Tibial nerve (tissue), 4 donors: ENCODE data around the gene CITED1. TPM values are rescaled to one million over a fixed set of nuclear protein-coding genes. Genes with fewer than 3 reads are reported as not detected.

Experiments used
- DNase-seq, 2 donors: peaks; one replicate each; pipeline ENCODE4 v3.0.0-alpha.2; 2019; ENCODE audit warnings: low spot score in 2 of 2
- H3K27ac ChIP-seq, 4 donors: fragments of 200-600 bp; sonication (generic) in 3 of 4; one replicate each; pipeline ENCODE4 v1.5.1; 2017 to 2019; ENCODE audit warnings: mild to moderate bottlenecking in 1 of 4
- H3K27me3 ChIP-seq, 2 donors: fragments of 200-600 bp; sonication (generic) in 1 of 2; one replicate each; pipeline versions ENCODE4 v1.5.1 to v1.6.0; 2017 to 2019
- H3K36me3 ChIP-seq, 3 donors: fragments of 200-600 bp; sonication (generic); one replicate each; pipeline ENCODE4 v1.5.1; 2018 to 2019
- H3K4me1 ChIP-seq, 4 donors: fragments of 200-600 bp; sonication (generic) in 3 of 4; one replicate each; pipeline ENCODE4 v1.5.1; 2017 to 2019
- H3K4me3 ChIP-seq, 4 donors: fragments of 200-600 bp; sonication (generic) in 3 of 4; one replicate each; pipeline ENCODE4 v1.5.1; 2017 to 2019; ENCODE audit warnings: mild to moderate bottlenecking in 1 of 4, moderate library complexity in 1 of 4
- H3K9me3 ChIP-seq, 4 donors: fragments of 200-600 bp; sonication (generic) in 3 of 4; one replicate each; pipeline ENCODE4 v1.5.1; 2017 to 2019
- CTCF ChIP-seq, 5 experiments: fragments of 200-600 bp in 3 of 5; fragments of 450-650 bp in 2 of 5; sonication (generic) in 3 of 5; IDR thresholded peaks; one replicate each; pipeline ENCODE4 v1.5.1; 2016 to 2019; ENCODE audit warnings: antibody characterized with exemption in 5 of 5, mild to moderate bottlenecking in 3 of 5, moderate library complexity in 2 of 5
- EP300 ChIP-seq, 2 donors: sonication (generic); formaldehyde crosslinking; IDR thresholded peaks; one replicate each; pipeline ENCODE4 v1.6.1; 2017; ENCODE audit warnings: antibody characterized with exemption in 2 of 2, mild to moderate bottlenecking in 1 of 2
- POLR2A ChIP-seq, 2 donors: fragments of 450-650 bp; IDR thresholded peaks; one replicate each; pipeline ENCODE4 v1.6.1; 2017; ENCODE audit warnings: antibody characterized with exemption in 2 of 2, mild to moderate bottlenecking in 2 of 2, moderate library complexity in 2 of 2
- WGBS, 2 donors: methylation state at CpG; one replicate each; pipeline ENCODE4 v1.1.5; 2018; 5-methylcytosine and 5-hydroxymethylcytosine counted together
- total RNA-seq, 4 donors: library from RNA; depleted of rRNA; stranded (reverse); fragments of >200 nt; gene quantifications; one replicate each; pipeline ENCODE4 v1.1.0, GENCODE V29; 2016

CITED1 gene
- total RNA-seq, 4 donors from 2014 or later, result 0.60 to 1.7 (median 0.84) TPM; not detected in 1

GRCh38 chrX:72273718-72274117, 32.0 kb downstream of the CITED1 start:
- Histone ChIP-seq H3K4me3 (no peak overlapping the region), H3K36me3 (peaks cover 0 to 61% (median 0%) of the 10 kb centered on the region in 3 donors), H3K27me3 (peaks cover 0 to 5% of the 10 kb centered on the region in 2 donors), H3K9me3 (no peaks in the 10 kb centered on the region), H3K27ac (no peak overlapping the region), H3K4me1 (peaks cover 5 to 21% (median 11%) of the 10 kb centered on the region in 4 donors)
- no peak for DNase-seq
- 91% methylated on average over 3 to 6 of the region's 6 CpGs for WGBS, 2 donors
- TF ChIP-seq EP300 (IDR thresholded peaks at IDR 0.05) (no peak), POLR2A (IDR thresholded peaks at IDR 0.05) (no peak)

- Histone ChIP-seq H3K4me3 (no peak overlapping the region), H3K9me3 (no peaks in the 10 kb centered on the region), H3K27ac (no peak overlapping the region), H3K4me1 (peaks cover 5 to 21% (median 11%) of the 10 kb centered on the region in 4 donors), H3K36me3 (peaks cover 0 to 69% (median 0%) of the 10 kb centered on the region in 3 donors), H3K27me3 (peaks cover 0 to 1% of the 10 kb centered on the region in 2 donors)
- 78 to 89% methylated on average over 3 of the region's 3 CpGs for WGBS, 2 donors
- DNase-seq, result no peak
- no peak for TF ChIP-seq CTCF (IDR thresholded peaks at IDR 0.05)
Observed at GRCh38 chrX:72272868-72273267, 32.8 kb downstream of the CITED1 start.

- 80 to 88% methylated on average over 3 of the region's 3 CpGs for WGBS, 2 donors
- no peaks in the 10 kb centered on the region for H3K27me3 ChIP-seq
- TF ChIP-seq EP300 (IDR thresholded peaks at IDR 0.05) (no peak), POLR2A (IDR thresholded peaks at IDR 0.05) (no peak)
- H3K27ac ChIP-seq, result no peak overlapping the region
- DNase-seq, result no peak
- H3K4me1 ChIP-seq, result peaks cover 5 to 21% (median 11%) of the 10 kb centered on the region in 4 donors
- H3K36me3 ChIP-seq, result peaks cover 0 to 80% (median 0%) of the 10 kb centered on the region in 3 donors
- H3K9me3 ChIP-seq, result no peaks in the 10 kb centered on the region
- no peak overlapping the region for H3K4me3 ChIP-seq
Observed at GRCh38 chrX:72271812-72272211, 33.9 kb downstream of the CITED1 start.

GRCh38 chrX:72271091-72271788, 34.5 kb downstream of the CITED1 start:
- Histone ChIP-seq H3K36me3 (peaks cover 0 to 85% (median 0%) of the 10 kb centered on the region in 3 donors), H3K27ac (no peak overlapping the region), H3K9me3 (no peaks in the 10 kb centered on the region), H3K4me1 (peaks cover 5 to 21% (median 11%) of the 10 kb centered on the region in 4 donors), H3K4me3 (no peak overlapping the region), H3K27me3 (no peaks in the 10 kb centered on the region)
- no peak for TF ChIP-seq CTCF (IDR thresholded peaks at IDR 0.05)
- 60 to 64% methylated on average over 3 of the region's 3 CpGs for WGBS, 2 donors
- DNase-seq, result no peak

GRCh38 chrX:72270316-72270866, 35.3 kb downstream of the CITED1 start:
- Histone ChIP-seq H3K27ac (no peak overlapping the region), H3K4me1 (peaks cover 0 to 13% (median 3%) of the 10 kb centered on the region in 4 donors), H3K9me3 (no peaks in the 10 kb centered on the region), H3K4me3 (no peak overlapping the region), H3K27me3 (no peaks in the 10 kb centered on the region), H3K36me3 (peaks cover 0 to 85% (median 0%) of the 10 kb centered on the region in 3 donors)
- TF ChIP-seq POLR2A (IDR thresholded peaks at IDR 0.05) (no peak), CTCF (IDR thresholded peaks at IDR 0.05) (no peak), EP300 (IDR thresholded peaks at IDR 0.05) (no peak)
- 72 to 89% methylated on average over 2 to 5 of the region's 5 CpGs for WGBS, 2 donors
- no peak for DNase-seq

GRCh38 chrX:72269671-72270251, 36.0 kb downstream of the CITED1 start:
- H3K27ac ChIP-seq, result no peak overlapping the region
- H3K4me1 ChIP-seq, result peaks cover 0 to 6% (median under 1%) of the 10 kb centered on the region in 4 donors
- H3K4me3 ChIP-seq, result no peak overlapping the region
- DNase-seq, result no peak
- WGBS, 2 donors, result 25 to 63% methylated on average over 2 to 3 of the region's 3 CpGs
- H3K27me3 ChIP-seq, result no peaks in the 10 kb centered on the region
- H3K36me3 ChIP-seq, result peaks cover 0 to 81% (median 0%) of the 10 kb centered on the region in 3 donors
- H3K9me3 ChIP-seq, result no peaks in the 10 kb centered on the region
- TF ChIP-seq CTCF (IDR thresholded peaks at IDR 0.05) (no peak), EP300 (IDR thresholded peaks at IDR 0.05) (no peak), POLR2A (IDR thresholded peaks at IDR 0.05) (no peak)
